GM06990 (cell line): Measurements from ENCODE around the gene SVOPL.

Experiments
- DNase-seq: peaks from one replicate; pipeline ENCODE4 v3.0.0-alpha.2; 2011; ENCODE audit not compliant: insufficient read length; ENCODE audit errors: extremely low read depth
- H3K27me3 ChIP-seq: replicated peaks from 2 replicates; pipeline ENCODE4 v1.6.0; 2011; ENCODE audit warnings: low read length; ENCODE audit not compliant: control insufficient read depth, insufficient read depth
- H3K36me3 ChIP-seq: 2 replicates; pipeline ENCODE4 v1.5.1; 2011; ENCODE audit warnings: low read length; ENCODE audit not compliant: control insufficient read depth, insufficient read depth
- H3K4me3 ChIP-seq: replicated peaks from 2 replicates; pipeline ENCODE4 v1.5.1; 2011; ENCODE audit warnings: low read depth, mild to moderate bottlenecking, control low read depth, low read length
- TF ChIP-seq, protein P1 (sequence below): IDR thresholded peaks from 2 replicates; pipeline ENCODE4 v1.5.1; 2011; ENCODE audit warnings: low read length, control low read depth, mild to moderate bottlenecking, inconsistent platforms; ENCODE audit not compliant: insufficient read depth, poor library complexity, severe bottlenecking

Gene SVOPL

DNA sequence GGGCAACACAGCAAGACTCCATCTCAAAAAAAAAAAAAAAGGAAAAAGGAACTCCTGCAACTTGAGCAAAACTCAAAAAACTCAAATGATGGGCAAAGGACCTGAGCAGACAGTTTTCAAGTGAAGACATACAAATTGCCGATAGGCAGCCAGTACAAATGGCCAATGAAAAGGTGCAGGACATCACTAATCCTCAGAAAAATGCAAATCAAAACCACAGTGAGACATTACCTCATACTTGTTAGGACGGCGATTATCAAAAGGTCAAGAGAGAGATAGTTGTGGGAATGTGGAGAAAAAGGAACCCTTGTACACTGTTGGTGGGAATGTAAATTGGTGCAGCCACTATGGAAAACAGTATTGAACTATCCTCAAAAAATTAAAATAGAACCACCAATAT is 16.8 kb downstream of the SVOPL start:
- TF ChIP-seq, protein P1, sequence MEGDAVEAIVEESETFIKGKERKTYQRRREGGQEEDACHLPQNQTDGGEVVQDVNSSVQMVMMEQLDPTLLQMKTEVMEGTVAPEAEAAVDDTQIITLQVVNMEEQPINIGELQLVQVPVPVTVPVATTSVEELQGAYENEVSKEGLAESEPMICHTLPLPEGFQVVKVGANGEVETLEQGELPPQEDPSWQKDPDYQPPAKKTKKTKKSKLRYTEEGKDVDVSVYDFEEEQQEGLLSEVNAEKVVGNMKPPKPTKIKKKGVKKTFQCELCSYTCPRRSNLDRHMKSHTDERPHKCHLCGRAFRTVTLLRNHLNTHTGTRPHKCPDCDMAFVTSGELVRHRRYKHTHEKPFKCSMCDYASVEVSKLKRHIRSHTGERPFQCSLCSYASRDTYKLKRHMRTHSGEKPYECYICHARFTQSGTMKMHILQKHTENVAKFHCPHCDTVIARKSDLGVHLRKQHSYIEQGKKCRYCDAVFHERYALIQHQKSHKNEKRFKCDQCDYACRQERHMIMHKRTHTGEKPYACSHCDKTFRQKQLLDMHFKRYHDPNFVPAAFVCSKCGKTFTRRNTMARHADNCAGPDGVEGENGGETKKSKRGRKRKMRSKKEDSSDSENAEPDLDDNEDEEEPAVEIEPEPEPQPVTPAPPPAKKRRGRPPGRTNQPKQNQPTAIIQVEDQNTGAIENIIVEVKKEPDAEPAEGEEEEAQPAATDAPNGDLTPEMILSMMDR: no peak
- no peak overlapping the region for H3K4me3 ChIP-seq
- no peaks in the 10 kb centered on the region for H3K27me3 ChIP-seq
- DNase-seq: no peak
- H3K36me3 ChIP-seq: no peaks in the 10 kb centered on the region

DNA sequence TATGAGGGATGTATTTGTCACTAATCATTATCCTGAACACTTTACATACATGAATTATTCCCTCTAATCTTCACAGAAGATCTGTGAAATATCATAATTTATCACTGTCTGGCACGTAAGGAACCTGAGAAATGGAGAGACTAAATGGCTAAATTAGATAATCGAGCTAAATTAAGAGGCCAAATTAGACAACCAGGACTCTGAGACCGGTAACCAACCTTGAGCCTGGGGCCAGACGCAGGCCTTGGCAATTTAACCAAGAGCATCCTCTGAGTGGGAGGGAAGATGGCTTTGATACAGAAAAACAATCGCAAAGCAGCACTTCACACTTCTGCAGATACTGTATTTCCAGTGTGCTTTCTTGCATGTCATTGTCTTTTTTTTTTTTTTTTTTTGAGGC is 21.4 kb downstream of the SVOPL start:
- DNase-seq: no peak
- Histone ChIP-seq H3K27me3 (no peaks in the 10 kb centered on the region), H3K4me3 (no peak overlapping the region), H3K36me3 (no peaks in the 10 kb centered on the region)
- TF ChIP-seq, protein P1: no peak

DNA sequence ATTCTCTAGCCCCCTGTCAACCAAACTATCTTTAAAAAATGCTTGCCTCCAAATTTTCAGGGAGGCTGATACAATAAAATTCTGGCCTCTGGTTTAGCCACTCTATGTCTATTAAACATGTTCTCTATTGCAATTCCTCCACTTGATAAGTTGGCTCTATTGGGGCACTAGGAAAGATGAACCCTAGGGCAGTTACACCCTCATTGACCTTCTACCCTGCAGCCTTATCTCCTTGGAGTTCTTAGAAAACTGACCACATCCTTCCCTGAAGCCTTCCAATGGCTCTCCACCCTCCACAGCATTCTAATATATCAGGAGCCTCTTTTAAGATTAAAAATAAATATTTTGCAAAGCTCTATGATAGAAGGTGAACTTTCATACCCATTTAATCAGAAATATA is 30.6 kb downstream of the SVOPL start:
- no peaks in the 10 kb centered on the region for H3K27me3 ChIP-seq
- TF ChIP-seq, protein P1: no peak
- H3K36me3 ChIP-seq: no peaks in the 10 kb centered on the region
- no peak overlapping the region for H3K4me3 ChIP-seq
- no peak for DNase-seq

DNA sequence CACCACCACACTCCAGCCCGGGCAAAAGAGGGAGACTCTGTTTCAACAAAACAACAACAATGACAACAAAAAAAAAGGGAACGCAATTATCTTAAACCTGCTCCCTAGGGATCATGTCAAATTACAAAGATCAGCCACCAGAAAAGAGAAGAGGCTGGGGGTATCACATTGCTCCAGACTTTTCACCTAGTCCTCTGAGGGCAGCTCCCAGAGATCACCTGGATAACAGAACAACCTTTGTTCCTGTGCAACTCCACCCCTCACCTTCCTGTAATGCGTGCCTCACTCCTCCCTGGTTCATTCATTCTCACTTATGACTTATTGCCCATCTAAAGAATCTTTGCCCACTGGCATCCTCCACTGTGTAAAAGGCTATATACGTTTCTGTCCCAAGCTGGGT is 31.8 kb downstream of the SVOPL start:
- no peaks in the 10 kb centered on the region for H3K36me3 ChIP-seq

DNA sequence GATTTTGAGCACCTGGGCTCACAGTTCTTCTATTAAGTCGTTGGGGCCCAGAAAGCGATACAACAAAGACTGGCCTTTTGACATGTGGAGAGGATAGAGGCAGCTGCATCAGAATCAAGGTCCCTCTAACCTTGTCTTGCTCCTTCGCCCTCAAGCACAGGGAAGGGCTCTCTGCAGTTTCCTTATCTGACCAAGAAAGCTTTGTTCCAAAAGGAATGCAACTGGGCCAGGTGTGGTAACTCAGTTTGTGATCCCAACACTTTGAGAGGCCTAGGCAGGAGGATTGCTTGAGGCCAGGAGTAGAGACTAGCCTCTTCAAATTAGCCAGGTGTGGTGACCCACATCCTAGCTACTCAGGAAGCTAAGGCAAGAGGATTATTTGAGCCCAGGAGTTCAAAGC is 32.2 kb downstream of the SVOPL start:
- no peak overlapping the region for H3K4me3 ChIP-seq
- H3K27me3 ChIP-seq: no peaks in the 10 kb centered on the region
- no peaks in the 10 kb centered on the region for H3K36me3 ChIP-seq
- TF ChIP-seq, protein P1: no peak
- DNase-seq: no peak

More for the DNA sequence above, 31.8 kb downstream of the SVOPL start:
- no peak overlapping the region for H3K4me3 ChIP-seq
- TF ChIP-seq, protein P1: no peak
- no peaks in the 10 kb centered on the region for H3K27me3 ChIP-seq
- DNase-seq: no peak

DNA sequence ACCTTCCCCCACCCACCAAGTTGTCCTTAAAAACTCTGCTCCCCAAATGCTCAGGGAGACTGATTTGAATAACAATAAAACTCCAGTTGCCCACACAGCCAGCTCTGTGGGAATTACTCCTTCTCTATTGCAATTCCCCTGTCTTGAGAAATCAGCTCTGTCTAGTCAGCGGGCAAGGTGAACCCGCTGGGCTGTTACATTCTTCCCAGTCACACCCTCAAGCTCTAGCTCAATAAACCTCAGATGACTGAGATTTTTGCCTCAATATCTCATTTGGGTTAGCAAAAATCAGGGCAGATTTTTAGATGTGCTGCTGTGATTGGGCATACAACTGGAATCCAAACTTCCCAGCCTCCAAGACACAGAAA is 32.9 kb downstream of the SVOPL start:
- Histone ChIP-seq H3K4me3 (no peak overlapping the region), H3K36me3 (no peaks in the 10 kb centered on the region), H3K27me3 (no peaks in the 10 kb centered on the region)
- no peak for DNase-seq
- TF ChIP-seq, protein P1: no peak
